PC-9 (cell line): ENCODE measurements around the gene LZTS2. TPM values are rescaled to one million over a fixed set of nuclear protein-coding genes. Genes with fewer than 3 reads are reported as not detected.

ENCODE experiments used
- BruUV-seq: library from RNA; stranded (reverse); fragments of 400-500 nt; replicated peaks from 2 replicates; lab custom pipeline; 2021; lab: Mats Ljungman, UMichigan
- CTCF ChIA-PET: fragments of 300-600 bp; sonication (Branson Sonifier 250); formaldehyde crosslinking; loops from one replicate; lab custom pipeline; 2022; ENCODE audit warnings: antibody characterized with exemption; lab: Charles Lee
- POLR2A ChIA-PET: fragments of 300-600 bp; sonication (Branson Sonifier 250); formaldehyde crosslinking; loops from one replicate; lab custom pipeline; 2022; ENCODE audit warnings: antibody characterized with exemption; ENCODE audit not compliant: unreplicated experiment; lab: Charles Lee
- DNase-seq, 2 experiments: peaks; one replicate each; pipeline versions ENCODE4 v3.0.0 to v3.0.0-alpha.2; 2015 to 2022; ENCODE audit warnings: mixed read lengths in 1 of 2
- H2AFZ ChIP-seq: fragments of 200-600 bp; sonication (generic); 2 replicates; pipeline ENCODE4 v1.8.1; 2017; ENCODE audit warnings: antibody characterized with exemption
- H3F3A ChIP-seq: fragments of 200-600 bp; sonication (generic); 2 replicates; pipeline ENCODE4 v1.8.1; 2017; ENCODE audit warnings: antibody characterized with exemption, mild to moderate bottlenecking, low read depth; ENCODE audit not compliant: insufficient read depth
- H3K27ac ChIP-seq: fragments of 200-600 bp; sonication (generic); 2 replicates; pipeline ENCODE4 v1.6.1; 2016; ENCODE audit warnings: mixed run types
- H3K27me3 ChIP-seq: fragments of 200-600 bp; sonication (generic); 2 replicates; pipeline ENCODE4 v1.6.1; 2016; ENCODE audit warnings: low read depth, mixed run types; ENCODE audit not compliant: insufficient read depth
- H3K36me3 ChIP-seq: fragments of 200-600 bp; sonication (generic); 2 replicates; pipeline ENCODE4 v1.6.1; 2016; ENCODE audit warnings: low read depth, mixed run types
- H3K4me1 ChIP-seq: fragments of 200-600 bp; sonication (generic); replicated peaks from 2 replicates; pipeline ENCODE4 v1.6.1; 2016; ENCODE audit warnings: mixed run types; ENCODE audit not compliant: insufficient read depth
- H3K4me2 ChIP-seq: fragments of 200-600 bp; sonication (generic); 2 replicates; pipeline ENCODE4 v1.6.1; 2017; ENCODE audit warnings: mixed run types
- H3K4me3 ChIP-seq: fragments of 200-600 bp; sonication (generic); 2 replicates; pipeline ENCODE4 v1.6.1; 2016; ENCODE audit warnings: mixed run types
- H3K79me2 ChIP-seq: fragments of 200-600 bp; sonication (generic); 2 replicates; pipeline ENCODE4 v1.6.1; 2017; ENCODE audit warnings: low read depth, mixed run types
- H3K9me2 ChIP-seq: fragments of 200-600 bp; sonication (generic); 2 replicates; pipeline ENCODE4 v1.8.1; 2017; ENCODE audit warnings: mild to moderate bottlenecking; ENCODE audit not compliant: insufficient read depth
- H3K9me3 ChIP-seq: fragments of 200-600 bp; sonication (generic); 2 replicates; pipeline ENCODE4 v1.8.1; 2016; ENCODE audit warnings: low read depth; ENCODE audit not compliant: insufficient read depth
- H4K20me1 ChIP-seq: fragments of 200-600 bp; sonication (generic); 2 replicates; pipeline ENCODE4 v1.8.1; 2017; ENCODE audit not compliant: insufficient read depth
- CTCF ChIP-seq: fragments of 200-600 bp; sonication (generic); conservative IDR thresholded peaks from 2 replicates; pipeline ENCODE4 v1.6.1; 2017; ENCODE audit warnings: mixed run types, antibody characterized with exemption, mild to moderate bottlenecking, moderate library complexity
- EZH2 ChIP-seq: fragments of 200-600 bp; sonication (generic); IDR thresholded peaks from 2 replicates; pipeline ENCODE4 v1.8.0; 2017; ENCODE audit warnings: antibody characterized with exemption, low read depth
- intact Hi-C: fragments of 100-400 bp; cut with micrococcal nuclease; formaldehyde crosslinking; loops from one replicate; pipeline ENCODE4 v1.10.0; 2022; ENCODE audit not compliant: unreplicated experiment
- total RNA-seq: library from RNA; stranded (reverse); gene quantifications from 2 replicates; pipeline ENCODE4 v1.2.3, GENCODE V29; 2021

Gene LZTS2
- total RNA-seq, 1 experiment from 2014 or later, result 32.5 TPM

- POLR2A ChIA-PET, result no interaction called here
Observed at GRCh38 chr10:100967332-100967731, 32.3 kb upstream of the LZTS2 start.

GRCh38 chr10:100968062-100968736 lies 31.4 kb upstream of the LZTS2 start:
- intact Hi-C loops, result no loop called here

More at GRCh38 chr10:100967332-100967731, 32.3 kb upstream of the LZTS2 start:
- no peaks in the 10 kb centered on the region for H4K20me1 ChIP-seq
- no peak overlapping the region for H3K4me3 ChIP-seq
- H3K79me2 ChIP-seq, result no peaks in the 10 kb centered on the region
- no peaks in the 10 kb centered on the region for H3K4me1 ChIP-seq
- no peak overlapping the region for H3K27ac ChIP-seq
- H3K36me3 ChIP-seq, result 0 out of 2 replicates have a peak, but pooled peaks cover 3% of the 10 kb centered on the region
- no peaks in the 10 kb centered on the region for H3K9me3 ChIP-seq
- no TSS peak for BruUV-seq
- no peak for DNase-seq
- no peak overlapping the region for H2AFZ ChIP-seq
- H3K27me3 ChIP-seq, result no peaks in the 10 kb centered on the region
- no peaks in the 10 kb centered on the region for H3K9me2 ChIP-seq
- no peak for TF ChIP-seq CTCF
- TF ChIP-seq EZH2, result no peak
- H3K4me2 ChIP-seq, result no peak overlapping the region
- intact Hi-C loops, result no loop called here
- CTCF ChIA-PET, result interaction anchor here (0.7 kb wide), 1 partner anchor 369 kb away, joined by 3 read pairs; no protein-coding TSS in a partner anchor
- no peaks in the 10 kb centered on the region for H3F3A ChIP-seq

GRCh38 chr10:100968863-100969186 lies 30.8 kb upstream of the LZTS2 start:
- intact Hi-C loops, result no loop called here
- no peaks in the 10 kb centered on the region for H3K9me2 ChIP-seq
- H3F3A ChIP-seq, result no peaks in the 10 kb centered on the region
- no peak overlapping the region for H2AFZ ChIP-seq
- TF ChIP-seq CTCF, result no peak
- TF ChIP-seq EZH2, result no peak
- no peak overlapping the region for H3K4me3 ChIP-seq
- no peaks in the 10 kb centered on the region for H3K27me3 ChIP-seq
- no peak overlapping the region for H3K4me2 ChIP-seq
- no peaks in the 10 kb centered on the region for H3K36me3 ChIP-seq
- no peaks in the 10 kb centered on the region for H3K9me3 ChIP-seq
- no peak for DNase-seq
- ChIA-PET CTCF (no interaction called here), POLR2A (no interaction called here)
- no peaks in the 10 kb centered on the region for H3K4me1 ChIP-seq
- H3K27ac ChIP-seq, result no peak overlapping the region
- BruUV-seq, result no TSS peak
- no peaks in the 10 kb centered on the region for H3K79me2 ChIP-seq
- H4K20me1 ChIP-seq, result no peaks in the 10 kb centered on the region

More at GRCh38 chr10:100968062-100968736, 31.4 kb upstream of the LZTS2 start:
- no peaks in the 10 kb centered on the region for H3K9me3 ChIP-seq
- H4K20me1 ChIP-seq, result no peaks in the 10 kb centered on the region
- H3K4me1 ChIP-seq, result no peaks in the 10 kb centered on the region
- ChIA-PET CTCF (no interaction called here), POLR2A (no interaction called here)
- no peaks in the 10 kb centered on the region for H3K9me2 ChIP-seq
- H2AFZ ChIP-seq, result no peak overlapping the region
- no peak overlapping the region for H3K27ac ChIP-seq
- no TSS peak for BruUV-seq
- no peak for TF ChIP-seq EZH2
- no peak for TF ChIP-seq CTCF
- no peak overlapping the region for H3K4me2 ChIP-seq
- DNase-seq, result no peak
- no peaks in the 10 kb centered on the region for H3K36me3 ChIP-seq
- H3K27me3 ChIP-seq, result no peaks in the 10 kb centered on the region
- no peaks in the 10 kb centered on the region for H3F3A ChIP-seq
- no peak overlapping the region for H3K4me3 ChIP-seq
- no peaks in the 10 kb centered on the region for H3K79me2 ChIP-seq
